Liver (tissue), 9 donors: Measurements from ENCODE around the gene TRPM1. TPM values are rescaled to one million over a fixed set of nuclear protein-coding genes. Genes with fewer than 3 reads are reported as not detected.

Experiments
- DNase-seq: peaks from one replicate; pipeline ENCODE4 v3.0.0-alpha.2; 2017; ENCODE audit warnings: low spot score
- H3K27ac ChIP-seq, 2 donors: one replicate each; pipeline ENCODE4 v1.7.0; 2013; ENCODE audit warnings: inconsistent platforms in 2 of 2, low read length in 2 of 2, control low read depth in 1 of 2, low read depth in 1 of 2, mild to moderate bottlenecking in 1 of 2
- H3K27me3 ChIP-seq, 4 donors: one replicate each; pipeline versions ENCODE4 v1.6.1 to v1.7.0; 2013; ENCODE audit warnings: low read length in 3 of 4, inconsistent platforms in 1 of 4, mild to moderate bottlenecking in 1 of 4, moderate library complexity in 1 of 4; ENCODE audit not compliant: control insufficient read depth in 4 of 4, insufficient read depth in 4 of 4
- H3K36me3 ChIP-seq, 4 donors: one replicate each; pipeline versions ENCODE4 v1.6.1 to v1.7.0; 2013; ENCODE audit warnings: low read length in 3 of 4, mild to moderate bottlenecking in 3 of 4, low read depth in 1 of 4, moderate library complexity in 1 of 4; ENCODE audit not compliant: control insufficient read depth in 4 of 4, insufficient read depth in 3 of 4
- H3K4me1 ChIP-seq, 4 donors: one replicate each; pipeline versions ENCODE4 v1.6.1 to v1.7.0; 2013; ENCODE audit warnings: low read length in 3 of 4, mild to moderate bottlenecking in 3 of 4, moderate library complexity in 1 of 4; ENCODE audit not compliant: control insufficient read depth in 4 of 4, insufficient read depth in 4 of 4
- H3K4me3 ChIP-seq, 3 donors: one replicate each; pipeline versions ENCODE4 v1.6.1 to v1.7.0; 2013; ENCODE audit warnings: low read length in 3 of 3, control low read depth in 1 of 3, low read depth in 1 of 3, mild to moderate bottlenecking in 1 of 3
- H3K9ac ChIP-seq, 2 donors: one replicate each; pipeline ENCODE4 v1.7.0; 2013; ENCODE audit warnings: low read length in 2 of 2, mild to moderate bottlenecking in 2 of 2, moderate library complexity in 2 of 2, control low read depth in 1 of 2, low read depth in 1 of 2
- H3K9me3 ChIP-seq, 4 donors: one replicate each; pipeline versions ENCODE4 v1.6.1 to v1.7.0; 2013; ENCODE audit warnings: low read length in 3 of 4; ENCODE audit not compliant: control insufficient read depth in 4 of 4
- ATF3 ChIP-seq: IDR thresholded peaks from 2 replicates; pipeline ENCODE4 v1.6.1; 2016; ENCODE audit warnings: antibody characterized with exemption
- CTCF ChIP-seq: fragments of 150-350 bp; IDR thresholded peaks from 2 replicates; pipeline ENCODE4 v1.5.1; 2017; ENCODE audit warnings: improper control_type of control experiment, low read depth, low read length; ENCODE audit not compliant: missing input control
- EGR1 ChIP-seq, 2 donors: IDR thresholded peaks; 2 replicates each; pipeline ENCODE4 v1.6.1; 2016 to 2018; ENCODE audit warnings: antibody characterized with exemption in 2 of 2, low read depth in 2 of 2
- FOXA1 ChIP-seq: IDR thresholded peaks from 2 replicates; pipeline ENCODE4 v1.6.1; 2016; ENCODE audit warnings: antibody characterized with exemption
- FOXA2 ChIP-seq: IDR thresholded peaks from 2 replicates; pipeline ENCODE4 v1.6.1; 2016; ENCODE audit warnings: antibody characterized with exemption
- GABPA ChIP-seq, 2 donors: IDR thresholded peaks in 1 of 2; conservative IDR thresholded peaks in 1 of 2; 2 replicates each; pipeline ENCODE4 v1.6.1; 2016; ENCODE audit warnings: antibody characterized with exemption in 2 of 2, mild to moderate bottlenecking in 1 of 2, moderate library complexity in 1 of 2
- HNF4A ChIP-seq, 2 donors: conservative IDR thresholded peaks; 2 replicates each; pipeline ENCODE4 v1.6.1; 2016; ENCODE audit warnings: antibody characterized with exemption in 2 of 2, mild to moderate bottlenecking in 2 of 2
- HNF4G ChIP-seq: IDR thresholded peaks from 2 replicates; pipeline ENCODE4 v1.6.1; 2016; ENCODE audit warnings: antibody characterized with exemption
- JUND ChIP-seq, 2 donors: IDR thresholded peaks; 2 replicates each; pipeline ENCODE4 v1.6.1; 2016; ENCODE audit warnings: antibody characterized with exemption in 2 of 2
- MAX ChIP-seq: IDR thresholded peaks from 2 replicates; pipeline ENCODE4 v1.6.1; 2016; ENCODE audit warnings: antibody characterized with exemption
- NR2F2 ChIP-seq: IDR thresholded peaks from 2 replicates; pipeline ENCODE4 v1.6.1; 2016; ENCODE audit warnings: antibody characterized with exemption
- RAD21 ChIP-seq, 2 donors: IDR thresholded peaks; 2 replicates each; pipeline ENCODE4 v1.6.1; 2016; ENCODE audit warnings: antibody characterized with exemption in 2 of 2, mild to moderate bottlenecking in 2 of 2
- REST ChIP-seq: IDR thresholded peaks from 2 replicates; pipeline ENCODE4 v1.6.1; 2016; ENCODE audit warnings: antibody characterized with exemption, mild to moderate bottlenecking
- RXRA ChIP-seq, 2 donors: IDR thresholded peaks; 2 replicates each; pipeline ENCODE4 v1.6.1; 2017 to 2018; ENCODE audit warnings: antibody characterized with exemption in 2 of 2, mild to moderate bottlenecking in 1 of 2
- SP1 ChIP-seq: IDR thresholded peaks from 2 replicates; pipeline ENCODE4 v1.6.1; 2018; ENCODE audit warnings: antibody characterized with exemption, mild to moderate bottlenecking
- TAF1 ChIP-seq: conservative IDR thresholded peaks from 2 replicates; pipeline ENCODE4 v1.6.1; 2016; ENCODE audit warnings: antibody characterized with exemption, mild to moderate bottlenecking
- YY1 ChIP-seq: IDR thresholded peaks from 2 replicates; pipeline ENCODE4 v1.6.1; 2016; ENCODE audit warnings: antibody characterized with exemption, mild to moderate bottlenecking
- ZBTB33 ChIP-seq: IDR thresholded peaks from 2 replicates; pipeline ENCODE4 v1.6.1; 2016; ENCODE audit warnings: antibody characterized with exemption
- WGBS: extraction: QIAGEN DNeasy Blood & Tissue Kit; methylation state at CpG from one replicate; pipeline ENCODE4 v1.1.7; 2013; 5-methylcytosine and 5-hydroxymethylcytosine counted together
- polyA plus RNA-seq, 2 donors: library from polyadenylated mRNA; stranded (reverse) in 1 of 2; unstranded in 1 of 2; fragments of 200-250 nt in 1 of 2; fragments of >200 nt in 1 of 2; fragmentation: Nextera tagmentation in 1 of 2; extraction: Ambion mirVana in 1 of 2; gene quantifications; one replicate each; pipeline versions ENCODE4 v1.2.1 to v1.2.3, GENCODE V29; 2013 to 2015
- total RNA-seq, 2 donors: library from RNA; depleted of rRNA; stranded (reverse); fragments of >200 nt; gene quantifications; one replicate each; pipeline ENCODE4 v1.2.3, GENCODE V29; 2014
- donor health status: healthy.
- donor health status: healthy.
- donor health status: healthy.
- donor health status: healthy.
- donor health status: healthy.

The TRPM1 gene
- total and polyA plus RNA-seq, 4 donors, result not detected

- Histone ChIP-seq H3K36me3 (no peaks in the 10 kb centered on the region), H3K27ac (no peak overlapping the region), H3K27me3 (no peaks in the 10 kb centered on the region), H3K4me3 (no peak overlapping the region), H3K9me3 (no peaks in the 10 kb centered on the region), H3K4me1 (peaks cover 8 to 55% (median 46%) of the 10 kb centered on the region in 4 donors), H3K9ac (no peak overlapping the region)
- no peak for DNase-seq
- TF ChIP-seq REST (no peak), CTCF (no peak), GABPA (IDR thresholded peaks at IDR 0.05 in 1 of 2, conservative IDR thresholded peaks at IDR 0.05 in 1 of 2) (no peak), MAX (no peak), EGR1 (IDR thresholded peaks at IDR 0.05; ENCODE audit: low read depth in 2 of 2) (no peak), RAD21 (IDR thresholded peaks at IDR 0.05) (no peak), FOXA1 (no peak), FOXA2 (no peak), SP1 (no peak), HNF4A (conservative IDR thresholded peaks at IDR 0.05) (no peak), HNF4G (no peak), NR2F2 (no peak), RXRA (IDR thresholded peaks at IDR 0.05) (no peak), JUND (IDR thresholded peaks at IDR 0.05) (no peak), ATF3 (no peak), YY1 (no peak), ZBTB33 (no peak), TAF1 (no peak)
- 83% methylated on average over 8 of the region's 8 CpGs for WGBS
These were observed 45.9 kb upstream of the TRPM1 start for GRCh38 chr15:31147456-31147855.
